ENCODE results near the gene USP4.
"Not testable (repeated sequence)": the region's sequence is repeated elsewhere in the genome, so short reads cannot be mapped to it uniquely, and the experiment has no call there.

The USP4 gene

GRCh38 chr3:49333916-49334633 is 5.8 kb downstream of the USP4 start:
- TF ChIP-seq, protein P1, sequence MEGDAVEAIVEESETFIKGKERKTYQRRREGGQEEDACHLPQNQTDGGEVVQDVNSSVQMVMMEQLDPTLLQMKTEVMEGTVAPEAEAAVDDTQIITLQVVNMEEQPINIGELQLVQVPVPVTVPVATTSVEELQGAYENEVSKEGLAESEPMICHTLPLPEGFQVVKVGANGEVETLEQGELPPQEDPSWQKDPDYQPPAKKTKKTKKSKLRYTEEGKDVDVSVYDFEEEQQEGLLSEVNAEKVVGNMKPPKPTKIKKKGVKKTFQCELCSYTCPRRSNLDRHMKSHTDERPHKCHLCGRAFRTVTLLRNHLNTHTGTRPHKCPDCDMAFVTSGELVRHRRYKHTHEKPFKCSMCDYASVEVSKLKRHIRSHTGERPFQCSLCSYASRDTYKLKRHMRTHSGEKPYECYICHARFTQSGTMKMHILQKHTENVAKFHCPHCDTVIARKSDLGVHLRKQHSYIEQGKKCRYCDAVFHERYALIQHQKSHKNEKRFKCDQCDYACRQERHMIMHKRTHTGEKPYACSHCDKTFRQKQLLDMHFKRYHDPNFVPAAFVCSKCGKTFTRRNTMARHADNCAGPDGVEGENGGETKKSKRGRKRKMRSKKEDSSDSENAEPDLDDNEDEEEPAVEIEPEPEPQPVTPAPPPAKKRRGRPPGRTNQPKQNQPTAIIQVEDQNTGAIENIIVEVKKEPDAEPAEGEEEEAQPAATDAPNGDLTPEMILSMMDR (IDR thresholded peaks at IDR 0.05; ENCODE audit: low read depth, low read length, missing control alignments): no peak
- in situ Hi-C loops (cut with HindIII; ENCODE audit: low pct_ligation_motif_present, low sequenced_read_pairs): no loop called here
- peaks cover 46% of the 10 kb centered on the region for H3K36me3 ChIP-seq (replicated peaks)
- H3K27ac ChIP-seq: no peak overlapping the region
- H3K27me3 ChIP-seq (replicated peaks): no peaks in the 10 kb centered on the region
- no peak for DNase-seq
- H3K4me3 ChIP-seq (ENCODE audit: low read depth, low read length): no peak overlapping the region

- Histone ChIP-seq H3K36me3 (replicated peaks) (peaks cover 53% of the 10 kb centered on the region), H3K27me3 (replicated peaks) (no peaks in the 10 kb centered on the region), H3K27ac (no peak overlapping the region), H3K4me3 (ENCODE audit: low read depth, low read length) (no peak overlapping the region)
- no peak for DNase-seq
- TF ChIP-seq, protein P1 (IDR thresholded peaks at IDR 0.05; ENCODE audit: low read depth, low read length, missing control alignments): no peak
- in situ Hi-C loops (cut with HindIII; ENCODE audit: low pct_ligation_motif_present, low sequenced_read_pairs): no loop called here
These were observed 6.8 kb downstream of the USP4 start for GRCh38 chr3:49333091-49333490.

GRCh38 chr3:49329186-49329585 is 10.7 kb downstream of the USP4 start:
- H3K4me3 ChIP-seq (ENCODE audit: low read depth, low read length): no peak overlapping the region
- H3K27me3 ChIP-seq (replicated peaks): no peaks in the 10 kb centered on the region
- TF ChIP-seq, protein P1 (IDR thresholded peaks at IDR 0.05; ENCODE audit: low read depth, low read length, missing control alignments): no peak
- H3K27ac ChIP-seq: no peak overlapping the region
- peaks cover 68% of the 10 kb centered on the region for H3K36me3 ChIP-seq (replicated peaks)
- no peak for DNase-seq
- in situ Hi-C loops (cut with HindIII; ENCODE audit: low pct_ligation_motif_present, low sequenced_read_pairs): no loop called here

DNA sequence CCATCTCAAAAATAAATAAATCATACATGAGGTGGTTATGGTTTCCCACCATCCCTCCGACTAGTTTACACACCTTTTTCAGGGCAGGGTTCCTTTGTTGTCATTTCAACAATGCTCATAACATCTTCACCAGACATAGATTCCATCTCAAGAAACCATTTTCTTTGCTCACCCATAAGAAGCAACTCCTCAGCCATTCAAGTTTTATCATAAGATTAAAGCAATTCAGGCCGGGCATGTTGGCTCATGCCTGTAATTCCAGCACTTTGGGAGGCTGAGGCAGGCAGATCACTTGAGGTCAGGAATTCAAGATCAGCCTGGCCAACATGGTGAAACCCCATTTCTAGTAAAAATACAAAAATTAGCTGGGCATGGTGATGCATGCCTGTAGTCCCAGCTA is 11.5 kb downstream of the USP4 start:
- DNase-seq; H3K27me3 ChIP-seq (replicated peaks); H3K4me3 ChIP-seq (ENCODE audit: low read depth, low read length); in situ Hi-C loops (cut with HindIII; ENCODE audit: low pct_ligation_motif_present, low sequenced_read_pairs); H3K27ac ChIP-seq: not testable (repeated sequence)
- H3K36me3 ChIP-seq (replicated peaks): peaks cover 70% of the 10 kb centered on the region

GRCh38 chr3:49327485-49327884 is 12.4 kb downstream of the USP4 start:
- in situ Hi-C loops (cut with HindIII; ENCODE audit: low pct_ligation_motif_present, low sequenced_read_pairs): no loop called here
- TF ChIP-seq, protein P1 (IDR thresholded peaks at IDR 0.05; ENCODE audit: low read depth, low read length, missing control alignments): peak; percentile 47
- no peak for DNase-seq
- Histone ChIP-seq H3K27me3 (replicated peaks) (no peaks in the 10 kb centered on the region), H3K27ac (no peak overlapping the region), H3K4me3 (ENCODE audit: low read depth, low read length) (no peak overlapping the region), H3K36me3 (replicated peaks) (peaks cover 72% of the 10 kb centered on the region)

DNA sequence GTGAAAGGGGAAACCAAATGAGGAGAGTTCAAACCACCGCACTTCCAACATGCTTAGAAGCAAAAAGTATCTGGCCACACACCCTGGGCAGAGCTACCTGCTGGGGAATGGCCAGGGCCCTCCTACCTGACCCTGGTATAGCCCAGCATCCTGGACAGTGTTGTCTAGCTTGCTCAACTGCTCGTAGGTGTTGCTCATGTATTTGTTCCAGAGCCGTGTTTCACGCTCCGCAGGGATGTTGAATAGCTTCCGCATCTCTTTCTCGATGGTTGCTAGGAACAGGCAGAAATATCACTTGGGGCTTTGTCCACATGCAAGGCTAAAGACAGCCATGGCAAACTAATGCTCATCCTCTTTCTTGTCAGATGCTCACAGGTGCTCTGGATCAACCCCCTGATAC is 15.1 kb downstream of the USP4 start:
- no peak for DNase-seq
- Histone ChIP-seq H3K27me3 (replicated peaks) (no peaks in the 10 kb centered on the region), H3K4me3 (ENCODE audit: low read depth, low read length) (no peak overlapping the region), H3K27ac (no peak overlapping the region), H3K36me3 (replicated peaks) (peaks cover 79% of the 10 kb centered on the region)
- in situ Hi-C loops (cut with HindIII; ENCODE audit: low pct_ligation_motif_present, low sequenced_read_pairs): no loop called here
- TF ChIP-seq, protein P1 (IDR thresholded peaks at IDR 0.05; ENCODE audit: low read depth, low read length, missing control alignments): no peak

All from brain microvascular endothelial cell (primary cell).